Colon (tissue), 2 donors: ENCODE results near the gene UNC5A.

ENCODE experiments used
- FAIRE-seq: peaks from 2 replicates; lab custom pipeline; 2012; peaks lifted over from hg19 to GRCh38; lab: Jason Lieb, UNC
- donor health status: control.
- donor health status: control.

The UNC5A gene

DNA sequence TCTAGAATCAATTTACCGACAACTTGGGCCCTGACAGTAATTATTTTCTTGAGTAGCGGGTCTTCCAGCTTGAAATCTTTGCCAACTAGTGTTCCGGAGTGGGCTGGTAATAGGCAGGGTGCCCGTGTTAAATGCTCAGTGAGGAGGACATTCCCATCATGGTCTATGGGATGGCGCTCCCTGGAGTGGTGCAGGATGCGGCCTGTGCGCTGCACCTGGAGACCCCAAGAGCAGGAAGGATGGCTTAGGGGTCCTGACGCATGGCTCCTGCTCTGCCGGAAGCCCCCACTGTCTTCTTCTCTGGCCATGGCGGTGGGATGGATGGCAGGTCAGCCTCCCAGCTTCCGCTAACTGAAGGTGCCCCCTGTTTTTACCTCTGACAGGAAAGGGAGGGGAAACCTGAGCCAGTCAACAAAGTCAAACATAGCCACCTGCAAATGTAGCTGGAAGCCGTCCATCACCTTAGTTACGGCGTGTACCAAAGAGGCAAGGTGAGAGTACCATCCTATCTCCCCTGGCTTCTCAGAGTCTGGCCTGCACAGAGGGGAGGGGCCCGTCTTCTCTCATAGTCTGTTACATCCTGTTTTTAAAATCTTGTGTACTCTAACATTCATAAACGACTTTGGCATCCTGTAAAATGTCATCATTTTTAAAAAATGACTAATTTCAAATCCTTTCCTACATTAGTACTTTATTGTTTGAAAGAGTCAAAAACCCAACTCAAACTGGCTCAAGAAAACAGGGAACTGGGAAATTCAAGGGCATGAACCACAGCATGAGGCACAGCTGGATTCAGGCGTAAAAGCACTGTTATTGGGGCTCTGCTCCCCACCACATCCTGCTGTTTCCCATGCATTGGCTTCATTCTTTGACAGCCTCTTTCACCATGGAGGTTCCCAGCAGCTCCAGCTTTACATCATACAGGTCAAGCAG lies 28.5 kb upstream of the UNC5A start:
- FAIRE-seq = no peak

DNA sequence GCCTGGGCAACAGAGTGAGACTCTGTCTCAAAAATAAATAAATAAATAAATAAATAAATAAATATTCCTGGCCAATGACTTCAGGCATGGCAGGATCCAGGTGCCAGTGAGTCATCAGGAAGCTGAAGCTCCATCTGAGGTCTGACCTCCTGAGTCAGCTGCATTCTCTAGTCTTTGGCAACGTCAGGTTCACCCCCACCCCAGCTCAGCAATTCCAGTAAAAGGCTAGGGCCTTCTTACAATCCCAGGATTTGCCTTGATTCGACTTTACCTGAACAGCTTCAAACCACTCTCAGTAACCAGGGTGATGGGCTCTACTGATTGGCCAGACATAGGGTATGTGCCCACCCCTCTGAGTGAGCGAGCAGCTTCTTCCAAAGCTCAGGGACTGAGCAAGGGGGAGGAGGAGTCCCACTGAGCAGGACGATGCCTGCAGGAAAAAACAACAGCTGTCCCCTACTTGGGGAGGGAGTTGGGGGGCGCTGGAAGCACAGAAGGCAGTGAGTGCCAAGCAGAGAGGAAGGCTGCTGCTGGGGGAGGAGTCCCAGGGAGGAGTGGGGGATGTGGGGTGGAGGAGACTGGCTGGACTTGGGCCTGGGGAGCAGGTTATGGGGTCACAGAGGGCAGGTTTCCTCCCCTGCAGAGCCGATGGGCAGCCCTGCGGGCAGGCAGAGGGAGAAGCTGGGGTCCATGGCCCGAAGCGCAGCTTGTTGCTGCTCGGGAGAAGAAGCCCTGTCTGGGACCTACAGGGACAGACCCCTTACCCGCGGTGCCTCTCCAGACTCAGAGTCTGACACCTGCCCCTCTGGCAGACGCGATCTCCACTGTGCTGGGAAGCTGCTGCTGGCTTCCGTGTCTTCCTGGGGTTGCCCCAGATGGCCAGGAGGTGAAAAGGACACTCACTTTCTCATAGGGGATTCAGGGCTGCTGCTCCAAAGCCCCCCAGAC lies 25.9 kb upstream of the UNC5A start:
- FAIRE-seq = no peak

DNA sequence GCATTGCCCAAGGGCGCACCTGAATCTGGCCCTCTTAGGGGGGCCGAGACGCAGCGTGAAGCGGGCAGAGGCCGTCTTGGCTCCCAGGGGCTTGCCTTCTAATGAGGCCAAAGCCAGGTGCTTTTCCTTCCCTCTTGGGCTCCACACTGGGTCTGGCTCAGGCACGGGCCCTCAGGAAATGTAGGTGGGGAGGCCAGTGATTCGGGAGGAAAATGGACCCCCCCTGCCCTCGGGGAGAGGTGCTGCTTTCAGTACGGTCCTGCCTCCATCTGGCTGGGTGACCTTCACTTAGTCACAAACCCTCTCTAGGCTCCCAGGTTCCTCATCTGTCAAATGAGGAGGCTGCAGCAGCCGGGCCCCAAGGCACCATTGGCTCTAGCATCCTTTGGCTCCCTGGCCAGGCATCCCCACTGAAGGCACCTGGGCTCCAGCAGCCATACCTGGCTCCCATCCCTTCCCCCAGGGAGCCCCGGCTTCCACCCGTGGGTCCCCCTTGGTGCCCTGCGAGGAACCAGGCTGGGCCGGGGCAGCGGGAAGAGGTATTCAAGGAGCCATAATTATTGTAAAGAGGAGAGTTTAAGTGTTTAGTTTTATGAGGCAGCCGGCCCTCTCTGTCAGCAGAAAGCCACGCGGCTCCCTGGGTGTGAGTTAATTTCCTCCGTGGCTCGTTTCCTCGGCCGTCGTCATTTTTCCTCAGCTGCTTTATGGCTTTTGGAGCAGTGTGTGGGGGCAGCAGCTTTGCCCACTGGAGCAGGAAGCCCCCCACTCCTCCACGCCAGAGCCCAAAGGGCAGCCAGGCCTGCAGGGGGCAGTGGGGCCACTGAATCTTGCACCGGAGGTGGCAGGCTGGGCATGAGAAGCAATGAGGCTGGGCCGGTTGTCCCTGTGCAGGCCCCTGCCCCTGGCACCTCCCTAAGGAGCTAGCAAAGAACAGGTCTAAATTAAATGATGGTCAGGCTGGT lies 24.9 kb upstream of the UNC5A start:
- no peak for FAIRE-seq

DNA sequence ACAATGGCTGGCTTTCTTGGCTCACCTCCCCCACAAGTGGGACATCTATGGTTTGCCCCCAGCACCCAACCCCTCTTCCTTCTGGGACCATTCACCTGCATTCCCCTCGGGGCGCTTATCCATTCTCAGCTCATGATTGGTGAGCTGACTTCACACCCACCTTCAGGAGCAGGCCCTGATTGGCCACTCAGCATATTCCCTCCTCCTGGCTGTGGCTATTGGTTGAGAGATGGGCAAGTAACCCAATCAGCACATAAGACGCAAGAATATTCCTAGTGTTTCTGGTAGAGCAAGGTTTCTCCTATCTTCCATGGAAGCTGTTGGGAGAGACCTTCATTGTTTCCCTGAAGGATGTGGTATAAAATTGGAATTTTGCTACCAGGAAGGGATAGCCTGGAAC lies 22.7 kb upstream of the UNC5A start:
- no peak for FAIRE-seq

DNA sequence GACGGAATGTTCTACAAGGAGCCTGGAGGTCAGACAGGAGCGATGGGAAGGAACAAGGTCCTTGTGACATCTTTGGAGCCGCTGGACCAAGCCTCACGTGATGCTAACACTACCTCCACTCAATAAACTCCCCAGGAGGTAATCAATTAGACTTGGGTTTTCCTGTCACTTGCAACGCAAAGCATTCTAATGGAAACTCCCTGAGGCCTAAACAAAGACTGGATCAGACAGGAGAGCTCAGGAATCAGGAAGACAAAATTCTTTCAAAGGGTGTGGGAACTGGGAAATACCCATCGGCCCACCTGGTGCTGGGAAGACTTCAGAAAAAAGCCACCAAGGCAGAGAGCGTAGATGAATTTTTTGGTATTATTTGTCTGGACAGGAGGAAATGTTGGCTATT lies 22.3 kb upstream of the UNC5A start:
- no peak for FAIRE-seq

DNA sequence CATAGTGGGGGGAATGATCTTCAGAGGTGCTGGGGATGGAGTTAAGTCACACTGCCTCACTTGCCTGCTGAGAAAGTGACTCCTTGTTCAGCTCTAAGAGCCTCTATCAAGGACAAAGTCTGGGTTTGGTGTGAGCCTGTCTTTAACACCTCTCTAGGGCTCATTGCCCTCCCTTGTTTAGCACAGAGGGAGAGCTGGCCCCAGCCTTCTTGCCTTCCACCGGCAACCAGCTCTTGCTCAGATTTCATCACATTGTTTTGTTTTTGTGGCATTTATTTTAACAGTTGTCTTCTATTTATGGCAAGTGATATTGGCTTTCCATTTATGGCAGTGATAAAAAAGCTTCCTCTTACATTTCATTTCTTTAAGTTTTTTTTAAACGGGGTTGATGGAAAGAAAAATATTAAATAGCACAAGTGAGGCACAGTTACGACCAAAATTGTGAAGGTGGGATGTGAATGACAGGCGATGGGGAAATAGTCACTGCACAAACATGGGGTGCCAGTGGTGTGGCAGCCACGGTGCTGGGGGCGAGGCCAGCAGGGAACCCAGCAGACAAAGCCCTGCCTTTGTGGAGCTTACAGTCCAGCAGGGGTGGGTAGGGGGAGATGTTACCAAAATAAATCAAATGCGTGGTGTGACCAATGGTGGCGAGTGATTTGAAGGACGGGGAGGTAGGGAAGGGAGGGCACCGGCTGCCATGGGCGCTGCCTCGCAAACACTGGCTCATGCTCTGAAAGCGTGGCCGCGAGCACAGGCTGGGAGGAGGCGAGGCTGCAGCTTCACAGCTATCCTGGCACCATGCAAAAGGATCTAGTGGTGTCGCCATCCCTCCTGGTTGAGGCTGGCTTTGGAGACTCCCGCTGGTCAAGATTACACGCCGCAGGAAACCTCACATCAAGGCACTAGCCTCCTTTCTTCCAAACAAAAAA lies 21.2 kb upstream of the UNC5A start:
- FAIRE-seq = no peak

DNA sequence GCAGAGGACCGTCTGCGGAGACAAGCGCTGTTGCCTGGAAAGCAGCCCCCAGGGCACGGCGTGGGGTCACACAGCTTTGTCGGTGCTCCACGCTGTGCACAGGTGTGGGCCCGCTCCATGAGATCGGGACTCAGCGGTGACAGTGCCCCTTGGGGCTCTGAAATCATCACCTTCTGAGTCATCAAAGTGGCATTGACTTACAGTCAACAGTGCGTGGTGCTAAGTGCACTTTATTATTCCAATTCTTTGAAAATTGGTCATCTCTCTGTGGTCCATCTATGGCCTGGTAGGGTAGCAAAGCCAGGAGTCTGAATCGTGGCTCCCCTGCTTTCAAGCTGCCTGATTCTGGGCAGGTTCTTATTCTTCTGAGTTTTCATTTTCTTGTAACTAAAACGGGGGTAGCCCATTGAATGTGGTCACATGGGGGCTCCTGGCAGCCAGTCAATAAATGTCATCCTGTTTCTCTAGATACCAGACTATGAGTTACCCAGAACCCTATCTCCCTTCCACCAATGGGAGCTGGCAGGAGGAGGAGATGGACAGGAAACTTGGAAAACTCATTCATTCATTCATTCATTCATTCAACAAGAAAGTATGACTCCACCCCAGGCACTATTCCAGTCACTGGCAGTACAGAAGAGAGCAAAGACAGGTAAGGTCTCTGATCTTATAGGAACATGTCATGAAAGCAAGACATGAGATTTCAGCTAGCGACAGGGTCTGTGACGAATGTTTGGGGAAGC lies 20.3 kb upstream of the UNC5A start:
- FAIRE-seq = no peak

DNA sequence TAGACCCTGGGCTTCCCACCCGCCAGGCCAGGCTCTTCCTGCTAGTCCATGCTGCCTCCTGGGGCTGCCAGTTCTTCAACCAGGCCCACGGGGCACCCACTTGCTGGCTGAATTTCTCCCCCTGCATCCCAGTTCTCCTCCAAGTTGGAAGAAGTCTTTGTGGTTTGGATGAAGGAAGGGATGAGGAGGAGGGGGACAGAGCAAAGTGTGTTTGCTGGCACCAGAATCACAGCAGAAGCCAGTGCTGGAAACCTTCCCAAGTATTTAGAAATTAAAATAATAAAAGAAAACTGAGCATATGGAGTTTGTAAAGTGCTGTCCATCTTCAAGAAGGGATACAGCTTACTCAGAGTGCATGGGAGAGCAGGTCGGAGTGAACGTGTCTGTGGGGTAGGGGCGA lies 19.4 kb upstream of the UNC5A start:
- FAIRE-seq = no peak

DNA sequence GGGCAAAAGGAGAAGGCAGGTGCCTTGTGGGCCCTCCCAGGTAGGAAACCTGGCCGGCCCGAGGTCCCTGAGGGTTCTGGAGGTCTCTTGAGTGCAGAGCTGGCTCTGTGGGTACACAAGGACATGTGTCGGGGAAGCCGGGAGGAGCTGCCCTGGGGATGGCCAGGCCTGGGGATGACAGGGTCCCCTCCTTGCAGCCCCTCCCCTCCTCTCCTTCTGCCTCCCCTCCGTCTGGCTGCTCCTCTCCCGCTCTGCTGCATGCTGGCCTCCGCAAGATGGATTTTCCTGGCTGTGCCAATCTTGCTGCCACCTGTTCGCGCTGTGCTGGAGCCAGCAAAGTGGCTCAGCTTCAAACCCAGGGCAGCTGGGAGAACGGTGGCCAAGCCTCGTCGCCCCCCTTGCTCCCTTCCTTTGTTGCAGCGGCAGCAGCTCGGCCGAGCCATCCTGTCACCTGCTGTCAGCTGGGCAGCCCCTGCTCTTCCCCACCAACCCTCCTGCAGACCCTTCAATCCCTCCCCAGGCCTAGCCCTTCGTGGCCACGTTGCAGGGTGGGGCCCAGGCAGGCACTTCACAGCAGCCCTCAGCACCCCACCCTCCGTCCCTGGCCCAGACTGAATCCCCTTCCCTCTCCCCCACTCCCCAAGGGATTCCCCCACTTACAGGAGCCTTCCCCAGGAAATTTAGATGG lies 17.6 kb upstream of the UNC5A start:
- FAIRE-seq = no peak

DNA sequence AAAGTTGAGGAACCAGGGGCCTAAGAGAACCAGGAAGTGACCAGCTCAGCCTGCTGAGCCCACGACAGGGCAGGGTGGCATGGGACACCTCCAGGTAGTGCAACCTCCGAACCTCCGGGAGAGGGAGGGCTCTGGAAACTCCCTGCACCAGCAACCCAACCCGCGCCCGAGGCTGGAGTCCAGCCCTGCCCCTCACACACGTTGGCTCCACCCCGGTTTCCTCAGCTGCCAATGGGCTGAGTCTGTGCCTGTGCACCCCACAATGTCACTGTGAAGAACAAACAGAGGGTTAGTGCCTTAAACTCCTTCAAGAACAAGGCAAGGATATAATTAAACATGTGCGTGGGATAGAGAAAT lies 17.0 kb upstream of the UNC5A start:
- no peak for FAIRE-seq

DNA sequence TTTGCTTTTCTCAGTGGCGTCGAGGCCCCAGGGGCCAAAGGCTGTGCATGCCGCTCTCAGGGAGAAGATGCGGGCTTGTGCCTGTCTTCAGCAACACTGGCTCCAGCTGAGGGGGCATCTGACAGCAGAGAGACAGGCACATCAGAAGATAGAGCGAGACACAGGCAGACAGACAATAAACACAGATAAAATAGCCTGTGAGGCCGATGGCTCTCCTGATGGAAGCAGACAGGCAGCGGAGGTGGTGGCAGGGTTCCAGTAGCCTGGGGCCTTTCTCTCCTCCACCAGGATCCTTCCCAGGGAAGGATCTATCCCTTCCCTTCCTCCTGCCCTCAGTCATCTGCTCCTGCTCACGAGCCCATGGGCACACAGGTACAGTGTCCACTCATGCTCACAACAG lies 16.6 kb upstream of the UNC5A start:
- no peak for FAIRE-seq

DNA sequence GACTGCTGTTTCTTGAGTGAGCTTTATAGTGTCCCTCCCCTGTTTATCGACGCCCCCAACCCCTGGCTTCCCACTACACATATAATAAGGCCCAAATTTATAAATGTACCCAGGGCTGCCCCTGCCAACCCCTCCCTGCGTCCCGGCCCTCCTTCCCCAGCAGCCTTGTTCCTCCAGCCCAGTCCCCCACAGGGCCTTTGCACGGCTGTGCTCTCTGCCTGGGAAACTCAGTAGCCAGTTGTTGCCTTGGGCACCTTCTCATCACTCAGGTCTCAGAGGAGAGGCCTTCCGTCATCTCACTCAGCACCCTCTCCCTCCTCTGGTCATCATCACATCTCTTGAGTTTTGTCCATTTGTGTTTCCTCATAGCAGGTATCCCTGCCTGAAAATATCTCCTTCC lies 15.8 kb upstream of the UNC5A start:
- FAIRE-seq = no peak

DNA sequence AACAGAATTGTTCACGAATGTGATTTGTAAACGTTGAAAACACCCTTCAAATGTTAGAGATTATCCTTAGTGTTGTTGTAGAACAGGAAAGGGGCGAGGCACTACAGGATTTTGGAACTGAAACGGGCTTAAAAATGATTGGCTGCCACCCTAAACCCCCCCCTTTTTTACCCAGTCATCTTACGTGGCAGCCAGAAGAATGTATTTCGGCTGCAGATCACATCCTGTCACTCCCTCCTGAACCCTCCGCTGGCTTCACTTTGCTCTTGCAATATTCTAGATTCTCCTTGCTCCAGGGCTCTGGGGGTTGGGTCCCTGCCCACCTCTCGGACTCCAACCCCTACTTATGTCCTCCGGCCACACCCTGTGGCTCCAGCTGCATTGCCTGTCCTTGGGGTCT lies 13.9 kb upstream of the UNC5A start:
- no peak for FAIRE-seq

DNA sequence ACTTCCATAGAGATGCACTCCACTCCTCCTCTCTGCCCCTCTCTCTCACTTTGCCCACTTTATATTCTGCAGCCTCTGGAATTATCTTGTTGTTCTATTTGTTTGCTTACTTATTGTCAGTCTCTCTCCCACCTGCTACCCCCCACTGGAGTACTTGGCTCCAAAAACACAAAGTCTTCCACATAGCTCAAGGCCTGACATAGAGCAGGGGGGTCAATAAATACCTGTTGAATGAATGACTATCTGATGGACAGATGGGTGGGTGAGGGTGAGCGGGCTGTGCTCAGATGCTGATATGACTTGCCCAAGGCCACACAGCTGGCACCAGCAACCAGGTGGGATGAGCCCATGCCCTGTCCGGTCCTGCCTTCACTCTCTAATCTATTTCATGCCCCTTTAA lies 13.4 kb upstream of the UNC5A start:
- FAIRE-seq = no peak

DNA sequence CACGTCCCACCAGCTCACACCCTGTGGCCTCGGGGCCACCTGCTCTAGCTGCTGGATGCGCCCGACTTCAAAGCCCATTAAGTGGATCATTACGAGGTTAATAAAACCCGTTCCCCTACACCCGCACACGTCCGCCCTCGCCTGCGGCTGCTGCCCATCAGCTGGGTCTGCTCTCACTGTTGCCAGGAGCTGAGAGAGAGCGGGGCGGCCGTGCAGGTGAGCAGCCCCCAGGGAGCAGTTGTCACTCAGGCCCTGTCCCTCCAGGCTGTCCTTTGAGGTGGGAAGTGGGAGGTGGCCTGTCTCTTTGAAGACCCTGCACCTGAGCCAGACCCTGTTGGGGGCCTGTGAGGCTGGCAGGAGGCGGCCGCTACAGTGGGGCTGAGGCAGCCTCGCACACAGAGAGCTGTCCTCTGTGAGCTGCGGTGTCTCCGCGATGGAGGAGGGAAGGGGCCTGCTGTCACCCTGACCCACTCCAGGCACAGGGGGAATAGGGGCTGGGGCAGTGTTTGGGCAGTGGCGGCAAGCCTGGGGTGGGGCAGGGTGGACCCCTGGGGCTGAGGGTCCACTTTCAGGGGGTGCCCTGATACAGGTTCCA lies 12.8 kb upstream of the UNC5A start:
- FAIRE-seq = no peak

DNA sequence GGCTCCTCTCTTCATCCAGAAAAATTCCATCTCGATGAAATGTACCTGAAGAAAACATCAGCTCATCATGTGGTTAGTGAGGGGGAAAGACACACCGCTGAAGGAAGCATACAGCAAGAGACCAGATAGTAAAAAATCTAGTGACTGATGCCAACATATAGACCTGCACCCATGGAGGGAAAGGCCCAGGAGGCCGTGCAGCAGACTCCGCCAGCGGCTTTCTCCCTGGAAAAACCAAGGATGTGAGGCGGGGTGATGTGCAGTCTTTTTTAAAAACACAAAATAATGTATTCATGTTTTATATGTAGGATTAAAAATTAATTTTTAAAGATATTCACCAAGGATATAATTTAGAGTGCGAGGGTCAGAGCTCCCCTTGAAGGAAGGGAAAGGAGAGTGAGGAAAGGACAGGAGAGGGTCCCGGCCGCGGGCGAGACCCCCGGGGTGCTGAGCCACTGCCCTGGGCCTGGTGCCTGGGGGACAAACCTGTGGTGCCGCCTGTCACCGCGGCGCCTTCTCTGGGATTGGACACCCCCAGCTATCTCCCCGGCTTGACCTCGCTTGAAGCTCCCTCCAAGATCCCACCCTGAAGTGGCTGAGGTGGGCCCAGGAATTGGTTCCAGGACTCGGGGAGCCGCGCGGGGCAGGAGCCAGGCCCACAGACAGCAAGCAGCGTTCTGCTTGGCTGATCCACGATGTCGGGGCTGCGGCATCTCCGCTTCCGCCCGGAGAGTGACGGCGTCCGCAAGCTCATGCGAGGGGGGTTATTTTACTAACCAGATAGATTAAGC lies 12.1 kb upstream of the UNC5A start:
- FAIRE-seq = no peak

DNA sequence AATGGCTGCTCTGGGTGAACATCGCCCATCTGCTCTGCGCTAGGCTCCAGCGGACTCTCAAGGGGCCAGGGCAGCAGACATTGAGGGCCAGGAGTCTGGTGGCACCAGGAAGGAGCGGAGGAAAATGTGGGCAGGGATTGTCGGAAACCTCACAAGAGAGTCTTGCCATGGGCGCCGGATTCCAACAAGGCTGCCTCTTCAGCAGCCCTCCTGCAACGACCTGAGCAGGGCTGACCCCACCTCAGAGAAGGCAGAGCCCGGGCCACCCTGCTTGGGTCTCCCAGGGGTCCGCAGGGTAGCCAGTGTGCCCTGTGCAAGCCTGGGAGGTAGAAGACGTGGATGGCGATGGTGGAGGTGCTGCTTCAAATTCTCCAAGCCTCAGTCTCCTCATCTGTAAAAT lies 11.4 kb upstream of the UNC5A start:
- no peak for FAIRE-seq

DNA sequence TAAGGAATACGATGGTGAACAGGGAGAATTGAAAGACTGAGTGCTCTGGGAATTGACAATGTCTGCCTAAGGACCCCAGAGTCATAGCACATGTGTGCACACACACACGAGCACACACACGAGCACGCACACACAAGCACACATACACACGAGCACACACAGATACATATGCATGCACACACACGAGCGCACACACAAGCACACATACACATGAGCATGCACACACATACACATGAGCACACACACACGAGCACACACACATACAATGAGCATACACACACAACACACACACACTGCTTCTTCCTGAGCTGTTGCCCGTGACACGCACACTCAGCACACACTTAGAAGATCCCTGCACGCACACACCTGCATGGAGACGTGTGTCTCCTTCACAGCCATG lies 10.9 kb upstream of the UNC5A start:
- FAIRE-seq = no peak
